GM18907 (cell line): ENCODE results near the gene ARL1.
"Not testable (repeated sequence)": the region's sequence is repeated elsewhere in the genome, so short reads cannot be mapped to it uniquely, and the experiment has no call there.

Experiments used
- ATAC-seq: cut with Tn5 transposase; IDR thresholded peaks from one replicate; pipeline ENCODE4 v1.9.1; 2021; ENCODE audit warnings: mild to moderate bottlenecking, moderate library complexity; ENCODE audit not compliant: unreplicated experiment

ARL1 gene

GRCh38 chr12:101407436-101408345 is at the start of gene ARL1:
Gene ARL1 (minus strand): TSS chr12:101407772. CDS start chr12:101407645, 127 bp downstream.
- peak; percentile 88 for ATAC-seq

GRCh38 chr12:101455685-101456084 is 48.1 kb upstream of the ARL1 start:
- no peak for ATAC-seq

- ATAC-seq = no peak
Measured at GRCh38 chr12:101441461-101442224, 34.1 kb upstream of the ARL1 start.

GRCh38 chr12:101439236-101439635 is 31.7 kb upstream of the ARL1 start:
- no peak for ATAC-seq

DNA sequence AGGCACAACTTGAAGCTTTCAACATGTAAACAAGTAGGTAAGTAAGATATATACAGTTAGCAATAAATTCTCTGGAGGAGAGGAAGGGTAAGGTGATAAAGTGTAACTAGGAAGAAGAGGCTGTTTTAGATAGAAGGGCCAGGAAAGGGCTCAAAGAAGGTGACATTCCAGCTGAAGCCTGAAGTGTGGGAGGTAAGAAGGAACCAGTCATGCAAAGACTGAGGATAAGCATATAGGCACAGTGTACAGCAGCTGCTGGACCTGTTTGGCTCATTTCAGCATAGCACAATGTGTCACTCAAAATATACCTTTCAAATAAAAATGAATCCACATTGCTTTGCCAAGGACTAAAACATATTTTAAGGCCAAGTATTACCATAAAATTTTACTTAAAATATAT is 28.6 kb upstream of the ARL1 start:
- no peak for ATAC-seq

- no peak for ATAC-seq
Measured at GRCh38 chr12:101430456-101430855, 22.9 kb upstream of the ARL1 start.

GRCh38 chr12:101424620-101425019 is 17.0 kb upstream of the ARL1 start:
- ATAC-seq = no peak

- not testable (repeated sequence) for ATAC-seq
Measured at GRCh38 chr12:101422066-101422465, 14.5 kb upstream of the ARL1 start.

- no peak for ATAC-seq
Measured at GRCh38 chr12:101415228-101415627, 7.7 kb upstream of the ARL1 start.

DNA sequence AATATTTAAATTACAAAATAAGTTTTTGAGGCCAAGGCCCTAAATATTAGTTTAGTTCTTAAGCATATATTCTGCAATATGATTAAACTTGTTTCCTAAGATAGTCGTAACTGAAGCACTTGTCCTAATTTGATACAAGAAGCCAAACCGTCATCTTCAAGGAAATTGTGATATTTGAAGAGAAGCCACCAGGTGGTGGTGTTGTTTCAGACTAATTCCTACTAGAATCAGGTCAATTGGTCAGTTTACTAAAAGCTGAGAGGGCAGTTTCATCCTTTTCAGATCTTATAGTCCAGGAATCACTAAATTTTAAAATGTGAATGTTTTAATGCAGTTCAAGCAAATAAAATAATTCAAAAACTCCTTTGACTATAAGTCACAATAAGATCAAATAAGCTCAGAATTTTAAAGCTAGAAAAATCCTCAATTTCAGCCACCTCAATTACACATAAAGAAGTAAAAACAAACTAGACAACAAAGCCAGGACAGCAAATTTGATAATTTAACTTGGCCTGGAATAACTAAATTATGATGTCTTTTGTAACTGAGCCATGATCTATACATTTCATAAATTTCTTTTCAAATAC is 7.1 kb upstream of the ARL1 start:
- ATAC-seq = peak; percentile 54

DNA sequence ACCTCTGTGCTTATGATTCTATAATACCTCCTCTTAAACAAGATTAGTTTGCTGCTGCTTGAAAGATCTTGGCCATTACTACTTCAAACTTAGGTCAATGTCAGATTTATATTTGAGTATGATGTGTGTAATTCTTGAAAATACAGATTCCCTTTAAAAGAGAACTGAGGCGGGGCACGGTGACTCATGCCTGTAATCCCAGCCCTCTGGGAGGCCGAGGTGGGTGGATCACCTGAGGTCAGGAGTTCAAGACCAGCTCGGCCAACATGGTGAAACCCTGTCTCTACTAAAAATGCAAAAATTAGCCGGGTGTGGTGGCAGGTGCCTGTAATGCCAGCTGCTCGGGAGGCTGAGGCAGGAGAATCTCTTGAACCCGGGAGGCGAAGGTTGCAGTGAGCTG is 2.6 kb upstream of the ARL1 start:
- ATAC-seq = not testable (repeated sequence)

DNA sequence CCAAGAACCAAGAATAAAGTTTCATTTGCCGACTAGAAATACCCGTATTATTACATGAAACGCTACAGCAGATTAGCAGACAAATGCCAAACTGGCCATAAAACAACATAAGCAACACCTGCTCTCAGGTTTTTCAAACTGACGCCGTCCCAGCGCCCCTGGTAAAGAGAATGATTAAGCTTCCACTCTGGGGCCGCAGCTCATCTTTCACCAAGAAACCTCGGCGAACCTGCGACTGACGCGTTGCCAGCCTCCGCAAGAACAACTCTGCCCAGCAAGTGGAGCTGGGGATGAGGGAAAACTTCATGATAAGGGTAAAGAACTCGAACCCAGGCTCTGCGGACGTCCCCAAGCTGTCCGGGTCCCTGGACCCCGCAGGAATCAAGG is 530 bp downstream of the ARL1 start:
- ATAC-seq = peak; percentile 17

GRCh38 chr12:101391181-101391580 is 16.4 kb downstream of the ARL1 start:
- ATAC-seq = not testable (repeated sequence)

GRCh38 chr12:101379149-101379548 is 28.4 kb downstream of the ARL1 start:
- no peak for ATAC-seq

DNA sequence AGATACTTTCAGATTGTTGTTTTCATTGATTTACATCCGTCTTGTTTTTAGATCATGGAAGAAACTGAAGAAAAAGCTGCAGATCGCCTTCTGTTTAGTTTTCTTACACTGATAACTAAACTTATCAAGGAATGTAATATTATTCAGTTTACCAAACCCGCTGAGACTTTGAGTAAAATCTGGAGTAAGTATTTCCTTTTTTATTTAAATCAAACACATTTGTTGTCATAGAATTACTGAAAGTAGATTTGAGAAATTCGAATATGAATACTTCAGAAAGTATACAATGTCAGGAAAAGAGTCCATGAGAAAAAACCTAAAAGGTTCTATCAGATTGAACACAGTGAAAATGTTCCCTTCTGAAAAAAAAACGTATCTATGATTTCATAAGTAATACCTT is 32.0 kb downstream of the ARL1 start:
- ATAC-seq = no peak

GRCh38 chr12:101372431-101372830 is 35.1 kb downstream of the ARL1 start:
- ATAC-seq = no peak

GRCh38 chr12:101368016-101368415 is 39.6 kb downstream of the ARL1 start:
- no peak for ATAC-seq

DNA sequence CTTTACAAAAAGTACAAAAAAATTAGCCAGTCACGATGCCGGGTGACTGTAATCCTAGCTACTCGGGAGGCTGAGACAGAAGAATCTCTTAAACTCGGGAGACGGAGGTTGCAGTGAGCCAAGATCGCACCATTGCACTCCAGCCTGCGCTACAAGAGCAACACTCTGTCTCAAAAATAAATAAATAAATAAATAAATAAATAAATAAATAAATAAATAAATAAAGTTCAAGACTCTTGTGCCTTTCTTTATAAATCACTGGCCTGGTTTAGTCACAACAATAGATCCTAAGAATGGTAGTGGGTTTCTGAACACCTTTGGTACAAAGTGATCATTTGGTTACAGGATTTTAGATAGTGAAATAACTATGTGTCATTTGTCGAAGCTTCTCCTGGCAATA is 46.1 kb downstream of the ARL1 start:
- ATAC-seq = no peak

GRCh38 chr12:101356794-101357193 is 50.8 kb downstream of the ARL1 start:
- ATAC-seq = no peak

- no peak for ATAC-seq
Measured at GRCh38 chr12:101351682-101352081, 55.9 kb downstream of the ARL1 start.

DNA sequence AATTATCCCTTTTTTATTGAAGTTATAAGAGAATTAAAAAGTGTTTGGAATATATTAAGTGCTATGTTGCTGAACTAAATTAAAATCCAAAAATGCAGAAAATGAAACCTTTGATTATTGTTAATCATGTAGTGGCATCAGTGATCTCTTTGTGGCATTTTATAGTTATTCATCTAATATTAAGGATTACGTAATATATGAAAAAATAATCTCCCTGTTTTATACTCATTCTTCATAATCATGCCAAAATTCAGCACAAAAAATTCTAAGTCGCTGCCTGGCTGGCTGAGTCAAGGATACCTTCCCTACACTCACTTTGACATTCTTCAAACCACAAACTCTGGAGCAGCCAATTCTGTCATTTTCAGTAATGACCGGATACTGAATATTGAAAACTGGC is 63.7 kb downstream of the ARL1 start:
- no peak for ATAC-seq
